WI38 (cell line): ENCODE results near the gene TBX19.

ENCODE experiments used
- H3K4me3 ChIP-seq: 2 replicates; pipeline ENCODE4 v1.5.1; 2011; ENCODE audit warnings: low read depth, mild to moderate bottlenecking, control low read depth, low read length
- TF ChIP-seq, protein P1 (sequence below): IDR thresholded peaks from 2 replicates; pipeline ENCODE4 v1.5.1; 2012; ENCODE audit warnings: low read depth, mild to moderate bottlenecking, control low read depth, low read length

Gene TBX19

DNA sequence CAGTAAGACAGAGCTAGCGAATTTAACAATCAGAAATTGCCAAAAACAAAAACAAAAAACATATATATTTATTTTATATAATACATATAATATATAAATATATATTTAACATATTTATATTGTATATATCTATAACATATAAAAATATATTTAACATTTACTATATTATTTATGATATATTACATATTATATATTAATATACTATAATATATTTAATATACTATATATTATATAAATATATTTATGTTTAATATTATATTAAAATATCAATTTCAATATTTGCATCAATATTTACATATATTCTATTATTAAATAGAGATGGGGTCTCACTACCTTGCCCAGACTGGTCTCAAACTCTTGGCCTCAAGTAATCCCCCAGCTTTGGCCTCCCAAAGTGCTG, 50.9 kb downstream of the TBX19 start:
- H3K4me3 ChIP-seq, result no peak overlapping the region
- TF ChIP-seq, protein P1, sequence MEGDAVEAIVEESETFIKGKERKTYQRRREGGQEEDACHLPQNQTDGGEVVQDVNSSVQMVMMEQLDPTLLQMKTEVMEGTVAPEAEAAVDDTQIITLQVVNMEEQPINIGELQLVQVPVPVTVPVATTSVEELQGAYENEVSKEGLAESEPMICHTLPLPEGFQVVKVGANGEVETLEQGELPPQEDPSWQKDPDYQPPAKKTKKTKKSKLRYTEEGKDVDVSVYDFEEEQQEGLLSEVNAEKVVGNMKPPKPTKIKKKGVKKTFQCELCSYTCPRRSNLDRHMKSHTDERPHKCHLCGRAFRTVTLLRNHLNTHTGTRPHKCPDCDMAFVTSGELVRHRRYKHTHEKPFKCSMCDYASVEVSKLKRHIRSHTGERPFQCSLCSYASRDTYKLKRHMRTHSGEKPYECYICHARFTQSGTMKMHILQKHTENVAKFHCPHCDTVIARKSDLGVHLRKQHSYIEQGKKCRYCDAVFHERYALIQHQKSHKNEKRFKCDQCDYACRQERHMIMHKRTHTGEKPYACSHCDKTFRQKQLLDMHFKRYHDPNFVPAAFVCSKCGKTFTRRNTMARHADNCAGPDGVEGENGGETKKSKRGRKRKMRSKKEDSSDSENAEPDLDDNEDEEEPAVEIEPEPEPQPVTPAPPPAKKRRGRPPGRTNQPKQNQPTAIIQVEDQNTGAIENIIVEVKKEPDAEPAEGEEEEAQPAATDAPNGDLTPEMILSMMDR, result no peak

DNA sequence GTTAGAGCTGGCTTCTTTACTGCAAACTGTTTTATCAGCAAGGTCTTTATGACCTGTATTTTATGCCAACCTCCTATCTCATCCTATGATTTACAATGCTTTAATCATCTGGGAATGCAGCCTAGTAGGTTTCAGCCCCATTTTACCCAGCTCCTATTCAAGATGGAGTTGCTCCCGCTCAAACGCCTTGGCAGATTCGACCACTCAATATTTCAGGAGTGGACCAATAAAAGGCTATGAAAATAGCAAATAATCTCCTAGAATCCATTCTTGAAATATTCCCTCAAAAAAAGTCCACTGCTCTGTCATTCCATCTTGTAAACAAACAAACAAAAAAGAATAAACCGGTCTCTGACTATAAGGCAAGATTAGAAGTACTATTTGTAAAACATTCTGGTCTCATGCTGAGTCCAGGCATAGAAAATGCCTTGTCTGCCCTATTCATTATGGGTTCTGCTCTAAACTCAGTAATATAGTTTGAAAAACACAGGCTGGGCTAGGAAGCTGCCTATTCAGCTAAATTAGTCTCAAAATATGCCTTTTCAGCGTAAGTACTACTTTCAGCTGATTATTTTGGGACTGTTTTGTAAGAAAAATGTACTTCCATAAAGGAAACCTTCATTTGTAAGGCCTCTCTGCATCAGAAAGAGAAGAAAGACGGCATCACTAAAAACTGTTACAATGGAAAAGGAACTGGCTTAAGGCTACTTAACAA, 53.0 kb downstream of the TBX19 start:
- no peak overlapping the region for H3K4me3 ChIP-seq
- TF ChIP-seq, protein P1, result no peak

DNA sequence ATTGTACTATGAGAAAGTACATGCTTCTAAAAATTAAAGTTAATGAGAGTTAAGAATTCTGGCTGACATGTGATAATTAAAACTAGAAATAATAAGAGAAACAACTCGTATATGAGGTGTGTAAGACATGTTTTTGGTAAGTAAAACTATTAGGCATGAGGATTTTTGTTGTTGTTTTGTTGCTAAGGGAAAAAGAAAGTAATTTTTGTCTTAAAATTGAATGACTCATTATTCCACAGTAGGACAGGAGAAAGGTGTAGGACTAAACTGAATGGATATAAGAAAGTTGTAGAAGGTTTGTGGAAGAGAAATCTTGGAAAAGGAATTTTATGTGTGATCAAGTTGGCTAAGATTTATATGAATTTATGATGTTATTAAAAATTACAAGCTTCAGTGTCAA, 54.8 kb downstream of the TBX19 start:
- H3K4me3 ChIP-seq, result no peak overlapping the region
- TF ChIP-seq, protein P1, result no peak

DNA sequence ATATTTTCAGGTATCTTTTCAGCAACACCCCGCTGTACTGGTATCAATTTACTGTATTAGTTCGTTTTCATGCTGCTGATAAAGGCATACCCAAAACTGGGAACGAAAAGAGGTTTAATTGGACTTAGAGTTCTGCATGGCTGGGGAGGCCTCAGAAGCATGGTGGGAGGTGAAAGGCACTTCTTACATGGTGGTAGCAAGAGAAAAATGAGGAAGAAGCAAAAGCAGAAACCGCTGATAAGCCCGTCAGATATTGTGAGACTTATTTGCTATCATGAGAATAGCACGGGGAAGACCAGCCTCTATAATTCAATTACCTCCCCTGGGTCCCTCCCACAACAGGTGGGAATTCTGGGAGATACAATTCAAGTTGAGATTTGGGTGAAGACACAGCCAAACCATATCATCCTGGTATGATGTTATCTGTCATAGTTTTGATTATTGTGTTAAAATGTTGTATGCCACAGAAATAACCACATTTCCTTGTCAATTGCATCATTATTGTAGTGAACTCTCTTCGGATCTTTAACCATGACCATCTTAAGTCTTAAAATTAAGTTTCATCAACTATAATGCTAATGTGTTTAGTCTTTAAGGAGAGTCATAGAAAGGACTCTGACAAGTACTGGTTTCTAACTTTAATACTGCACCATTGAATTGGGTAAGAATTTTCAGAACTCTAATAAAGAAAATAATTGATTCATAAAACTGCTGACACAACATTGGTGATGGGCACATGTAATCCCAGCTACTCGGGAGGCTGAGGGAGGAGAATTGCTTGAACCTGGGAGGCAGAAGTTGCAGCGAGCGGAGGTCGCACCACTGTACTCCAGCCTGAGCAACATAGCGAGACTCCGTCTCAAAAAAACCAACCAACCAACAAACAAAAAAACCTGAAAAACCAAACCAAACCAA, 58.2 kb downstream of the TBX19 start:
- TF ChIP-seq, protein P1, result no peak
- H3K4me3 ChIP-seq, result no peak overlapping the region

DNA sequence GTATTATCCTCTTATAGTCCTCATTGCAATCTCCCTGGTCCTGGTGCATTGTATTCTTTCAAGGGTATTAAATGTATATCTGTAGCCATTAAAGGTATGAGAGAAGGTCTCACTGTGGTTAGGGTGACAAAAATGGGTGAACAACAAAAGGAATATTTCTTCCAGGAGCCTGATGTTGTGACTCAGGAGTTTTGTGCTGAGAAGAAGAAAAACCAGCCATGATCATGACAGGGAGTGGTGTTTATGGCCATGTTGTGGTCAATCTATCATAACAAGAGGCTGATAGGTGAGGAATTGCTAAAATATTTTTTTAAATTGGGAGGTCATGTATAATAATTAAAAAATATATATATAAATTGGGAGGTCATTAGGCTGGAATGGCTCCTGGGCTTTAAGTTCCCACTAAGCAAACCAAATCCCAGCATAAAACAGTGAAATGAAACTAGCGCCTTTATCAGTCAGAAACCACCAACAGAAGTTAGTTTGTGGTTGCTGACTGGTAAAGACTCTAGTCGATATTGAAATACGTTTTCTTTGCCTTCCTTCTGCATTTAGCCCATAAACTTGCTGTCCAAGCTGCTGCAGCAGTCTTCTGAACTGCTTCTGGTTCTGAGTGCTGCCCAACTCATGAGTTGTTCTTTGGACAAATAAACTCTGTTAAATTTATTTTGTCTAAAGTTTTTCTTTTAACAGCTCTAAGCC, 60.3 kb downstream of the TBX19 start:
- TF ChIP-seq, protein P1, result no peak
- no peak overlapping the region for H3K4me3 ChIP-seq

DNA sequence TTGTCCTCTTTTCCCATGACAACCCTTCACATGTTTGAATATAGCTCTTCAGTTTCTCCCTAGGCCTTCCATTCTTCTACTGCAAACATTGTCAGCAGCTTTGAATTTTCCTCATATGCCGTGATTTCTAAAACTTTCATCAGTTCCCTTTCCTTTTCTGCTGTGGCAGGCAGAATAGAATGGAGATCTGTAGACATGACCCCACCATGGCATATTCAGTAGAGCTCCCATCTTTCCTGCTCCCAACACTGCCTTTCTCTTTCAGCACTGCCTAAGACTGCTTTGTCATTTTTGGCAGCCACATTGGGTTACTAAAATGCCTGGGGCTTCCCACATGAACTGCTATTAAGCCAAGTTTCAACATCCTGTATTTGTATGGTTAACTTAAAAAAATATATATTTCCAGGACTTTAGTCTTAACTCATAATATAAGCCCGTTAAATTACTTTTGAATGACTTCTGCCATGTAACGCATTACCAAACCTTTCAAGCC, 60.9 kb downstream of the TBX19 start:
- TF ChIP-seq, protein P1, result no peak
- no peak overlapping the region for H3K4me3 ChIP-seq
